HFFc6 (cell line): ENCODE results near the gene METRN. TPM values are rescaled to one million over a fixed set of nuclear protein-coding genes. Genes with fewer than 3 reads are reported as not detected.

Experiments
- DNase-seq: peaks from one replicate; pipeline ENCODE4 v3.0.0-alpha.2; 2018
- H3K27ac Mint-ChIP-seq: 2 replicates; pipeline ENCODE4 v1.8.0; 2020; ENCODE audit warnings: mild to moderate bottlenecking, mixed read lengths
- H3K27me3 Mint-ChIP-seq: 2 replicates; pipeline ENCODE4 v1.8.0; 2021; ENCODE audit warnings: mild to moderate bottlenecking, moderate library complexity, mixed read lengths; ENCODE audit not compliant: insufficient read depth
- H3K36me3 Mint-ChIP-seq: 2 replicates; pipeline ENCODE4 v1.8.0; 2021; ENCODE audit warnings: low read depth, mixed read lengths
- H3K4me1 Mint-ChIP-seq: 2 replicates; pipeline ENCODE4 v1.8.0; 2020; ENCODE audit warnings: low read depth, mixed read lengths
- H3K4me3 Mint-ChIP-seq: 2 replicates; pipeline ENCODE4 v1.8.0; 2020; ENCODE audit warnings: mild to moderate bottlenecking, moderate library complexity, mixed read lengths
- H3K9me3 Mint-ChIP-seq: 2 replicates; pipeline ENCODE4 v1.8.0; 2020; ENCODE audit warnings: mild to moderate bottlenecking, mixed read lengths
- CTCF ChIP-seq: fragments of 200-600 bp; sonication (generic); IDR thresholded peaks from 2 replicates; pipeline ENCODE4 v1.5.0; 2021; ENCODE audit warnings: antibody characterized with exemption, mild to moderate bottlenecking
- total RNA-seq, 6 experiments: library from RNA; stranded (reverse); fragmentation: NEBNext Ultra II Directional; extraction: Animal tissue kit (Norgen Biotek cat#: 25700); gene quantifications; 2 replicates in 1 of 6; 3 replicates in 5 of 6; pipeline ENCODE4 v1.2.3, GENCODE V29; 2021

METRN gene
- total RNA-seq, 6 experiments from 2014 or later = 61.5 to 103 (median 70.4) TPM

GRCh38 chr16:672851-673250 is 42.1 kb upstream of the METRN start:
- TF ChIP-seq CTCF = no peak
- Mint-ChIP-seq H3K36me3 (no peaks in the 10 kb centered on the region), H3K9me3 (no peaks in the 10 kb centered on the region), H3K27ac (no peak overlapping the region), H3K27me3 (peaks cover 3% of the 10 kb centered on the region), H3K4me1 (no peaks in the 10 kb centered on the region), H3K4me3 (no peak overlapping the region)
- DNase-seq = no peak

- TF ChIP-seq CTCF = no peak
- Mint-ChIP-seq H3K9me3 (no peaks in the 10 kb centered on the region), H3K27me3 (peaks cover 3% of the 10 kb centered on the region), H3K27ac (no peak overlapping the region), H3K4me3 (no peak overlapping the region), H3K36me3 (no peaks in the 10 kb centered on the region), H3K4me1 (no peaks in the 10 kb centered on the region)
- DNase-seq = no peak
Measured at GRCh38 chr16:673399-673991, 41.4 kb upstream of the METRN start.

GRCh38 chr16:674214-674881 is 40.6 kb upstream of the METRN start:
- H3K4me1 Mint-ChIP-seq = no peaks in the 10 kb centered on the region
- H3K36me3 Mint-ChIP-seq = no peaks in the 10 kb centered on the region
- no peak overlapping the region for H3K27ac Mint-ChIP-seq
- peaks cover 3% of the 10 kb centered on the region for H3K27me3 Mint-ChIP-seq
- no peaks in the 10 kb centered on the region for H3K9me3 Mint-ChIP-seq
- DNase-seq = no peak
- TF ChIP-seq CTCF = no peak
- H3K4me3 Mint-ChIP-seq = no peak overlapping the region

GRCh38 chr16:674968-675883 is 39.7 kb upstream of the METRN start, which contains the start of gene RHBDL1:
Gene RHBDL1, plus strand, starts transcription at chr16:675671. Its CDS starts 120 bp downstream, at chr16:675791.
- no peak for TF ChIP-seq CTCF
- Mint-ChIP-seq H3K4me3 (no peak within 1 kb of the TSS), H3K27me3 (peaks cover 5% of the 10 kb centered on the region), H3K9me3 (no peaks in the 10 kb centered on the region), H3K36me3 (no peaks in the 10 kb centered on the region), H3K27ac (peak within 1 kb of the TSS; percentile 18; the same call in 1 of the 2 replicates), H3K4me1 (no peaks in the 10 kb centered on the region)
- DNase-seq = peak; percentile 24

GRCh38 chr16:675884-676564 is 38.9 kb upstream of the METRN start:
- H3K27me3 Mint-ChIP-seq = peaks cover 5% of the 10 kb centered on the region
- peaks cover 2% of the 10 kb centered on the region for H3K4me1 Mint-ChIP-seq
- H3K36me3 Mint-ChIP-seq = no peaks in the 10 kb centered on the region
- no peaks in the 10 kb centered on the region for H3K9me3 Mint-ChIP-seq
- no peak for TF ChIP-seq CTCF
- DNase-seq = no peak
- H3K4me3 Mint-ChIP-seq = no peak overlapping the region
- H3K27ac Mint-ChIP-seq = no peak overlapping the region
